GM21526 (cell line): ENCODE data around the gene TRNT1.

Source experiments
- ATAC-seq: cut with Tn5 transposase; IDR thresholded peaks from one replicate; pipeline ENCODE4 v1.9.1; 2021; ENCODE audit warnings: moderate library complexity; ENCODE audit not compliant: unreplicated experiment, low FRiP score

TRNT1 gene

DNA sequence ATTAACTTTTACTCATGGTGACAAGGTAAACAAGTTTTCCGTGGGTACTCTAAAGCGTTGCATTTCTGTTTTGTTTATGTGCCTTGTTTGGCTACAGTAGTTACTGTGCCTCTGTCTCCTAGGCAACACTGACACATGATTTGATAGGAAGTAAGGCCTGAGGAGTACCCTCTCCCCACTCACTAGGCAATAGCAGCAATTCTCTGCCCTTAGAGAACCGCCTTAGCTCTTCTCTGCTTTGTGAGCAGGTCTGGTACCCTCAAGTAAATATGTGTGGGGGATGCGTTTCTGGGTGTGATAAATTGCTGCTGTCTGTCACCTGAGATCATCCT is 16.5 kb upstream of the TRNT1 start, which contains the start of gene IL5RA:
Gene IL5RA, minus strand, starts transcription at position 76 of the 332 bp plus-strand sequence. CDS start 5,390 bp downstream, outside the sequence.
- ATAC-seq = peak; percentile 71

GRCh38 chr3:3110749-3111361 is 15.9 kb upstream of the TRNT1 start:
- ATAC-seq = no peak

- ATAC-seq = no peak
These were observed 13.6 kb upstream of the TRNT1 start for GRCh38 chr3:3113042-3113709.

DNA sequence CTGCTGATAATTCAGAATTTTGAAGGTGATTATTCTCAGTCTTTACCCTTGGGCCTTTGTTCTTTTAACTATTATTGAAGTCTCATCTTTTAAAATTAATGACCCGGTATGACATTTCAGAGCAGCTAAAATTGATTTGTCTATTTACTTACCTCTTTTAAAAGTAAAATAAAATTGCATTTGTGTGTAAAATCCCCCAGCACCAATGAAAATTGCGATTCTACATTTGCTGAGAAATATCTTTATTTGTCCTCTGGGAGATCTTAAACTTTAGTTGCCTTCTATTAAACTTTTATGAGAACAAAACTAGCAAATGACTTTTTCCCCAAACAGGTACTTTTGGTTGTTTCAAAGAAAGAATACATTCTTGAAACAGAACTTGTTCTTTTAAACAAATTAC is 9.1 kb upstream of the TRNT1 start:
- ATAC-seq = no peak

DNA sequence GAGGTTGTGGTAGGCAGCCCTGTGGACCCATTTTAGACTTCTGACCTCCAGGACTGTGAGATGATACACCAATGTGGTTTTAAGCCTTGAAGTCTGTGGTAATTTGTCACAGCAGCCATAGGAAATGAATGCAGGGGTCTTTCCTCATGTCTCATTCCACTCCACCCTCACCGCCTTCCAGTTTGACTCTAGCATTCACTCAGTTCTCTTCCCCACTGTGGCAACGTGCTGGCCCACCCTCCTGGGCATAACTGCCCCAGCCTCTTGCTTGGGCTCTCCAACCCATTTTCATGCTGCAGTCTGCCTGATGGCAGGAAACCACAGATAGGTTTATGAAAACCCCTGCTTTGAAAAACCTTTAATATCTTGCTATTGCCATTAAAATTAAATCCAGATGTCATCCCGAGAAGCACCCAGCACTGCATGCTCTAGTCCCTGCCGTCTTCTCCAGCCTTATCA is 7.3 kb upstream of the TRNT1 start:
- ATAC-seq = no peak

DNA sequence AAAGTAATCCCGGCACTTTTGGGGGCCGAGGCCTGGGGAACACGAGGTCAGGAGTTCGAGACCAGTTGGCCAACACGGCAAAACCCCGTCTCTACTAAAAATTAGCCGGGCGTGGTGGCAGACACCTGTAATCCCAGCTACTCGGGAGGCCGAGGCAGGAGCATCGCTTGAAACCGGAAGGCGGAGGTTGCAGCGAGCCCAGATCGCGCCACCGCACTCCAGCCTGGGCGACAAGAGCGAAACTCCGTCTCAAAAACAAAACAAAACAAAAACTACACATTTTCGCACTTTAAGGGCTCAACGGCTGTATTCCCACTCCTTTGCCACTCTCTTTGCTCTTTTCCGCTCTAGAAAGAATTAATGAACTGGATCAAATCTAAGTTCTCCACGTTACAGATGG is 763 bp upstream of the TRNT1 start:
- ATAC-seq = no peak

DNA sequence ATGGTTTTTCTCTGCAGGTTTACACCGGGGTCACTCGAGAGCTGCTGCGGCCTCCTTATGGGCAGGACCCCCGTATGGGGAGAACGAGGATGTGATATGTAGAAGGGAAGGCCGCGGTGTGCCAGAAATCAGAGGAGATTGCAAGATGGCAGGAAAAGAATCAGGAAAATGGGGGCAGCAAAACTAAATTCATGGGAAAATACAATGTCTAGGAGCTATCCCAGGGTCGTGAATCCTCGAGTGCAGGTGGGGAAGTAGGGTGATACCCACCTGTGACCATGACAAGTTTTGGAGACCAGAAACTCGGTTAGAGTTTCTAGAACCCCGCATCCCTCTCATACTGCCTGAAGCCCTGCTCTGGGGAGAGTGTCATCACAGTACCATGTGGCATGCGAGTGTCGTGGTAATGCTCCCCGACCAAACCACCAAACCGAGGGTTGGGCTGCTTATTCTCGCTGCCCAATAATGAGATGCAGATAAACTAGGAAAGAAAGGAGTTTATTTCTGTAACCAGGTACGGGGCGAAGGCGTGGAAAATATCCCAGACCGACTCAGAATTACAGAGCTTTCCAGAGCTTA is 781 bp downstream of the TRNT1 start:
- ATAC-seq = peak; percentile 38

GRCh38 chr3:3129579-3129978 is 2.8 kb downstream of the TRNT1 start:
- no peak for ATAC-seq

DNA sequence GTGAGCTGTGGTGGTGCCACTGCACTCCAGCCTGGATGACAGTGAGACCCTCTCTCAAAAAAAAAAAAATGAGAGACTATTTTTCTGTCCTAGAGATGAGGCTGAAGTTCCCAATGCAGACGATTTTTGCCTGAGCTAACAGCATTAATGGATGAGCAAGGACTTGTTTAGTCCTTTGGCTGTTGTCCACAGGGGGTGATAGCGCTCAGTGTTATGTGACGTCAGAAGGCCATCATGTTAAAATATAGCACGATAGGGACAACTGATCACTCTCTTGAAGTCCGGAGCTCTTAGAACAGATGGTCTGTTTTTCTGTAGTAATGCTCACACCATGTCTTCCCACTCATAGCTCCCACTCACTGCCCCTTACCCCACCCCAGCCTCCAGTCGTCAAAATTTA is 6.8 kb downstream of the TRNT1 start:
- ATAC-seq = no peak

- ATAC-seq = no peak
These were observed 8.2 kb downstream of the TRNT1 start for GRCh38 chr3:3134750-3135448.

DNA sequence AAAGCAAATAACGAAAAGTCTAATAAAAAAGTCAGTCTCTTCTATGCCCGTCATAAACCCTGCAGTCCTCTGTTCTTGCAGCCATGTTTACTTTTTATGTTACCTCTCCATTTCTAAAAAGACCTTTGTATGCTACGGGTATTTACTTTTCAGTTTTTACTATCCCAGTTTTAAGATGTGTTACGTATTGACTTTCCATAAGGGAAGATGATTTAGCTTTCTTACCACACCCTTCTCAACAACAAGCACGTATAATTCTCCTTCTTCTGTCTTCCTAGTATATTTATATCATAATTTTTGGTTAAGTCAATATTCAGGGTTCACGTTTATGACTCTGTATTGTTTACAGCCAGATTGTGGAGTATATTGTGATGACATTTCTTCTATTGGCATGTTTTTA is 10.8 kb downstream of the TRNT1 start:
- no peak for ATAC-seq

GRCh38 chr3:3141939-3142338 is 15.2 kb downstream of the TRNT1 start:
- ATAC-seq = no peak

DNA sequence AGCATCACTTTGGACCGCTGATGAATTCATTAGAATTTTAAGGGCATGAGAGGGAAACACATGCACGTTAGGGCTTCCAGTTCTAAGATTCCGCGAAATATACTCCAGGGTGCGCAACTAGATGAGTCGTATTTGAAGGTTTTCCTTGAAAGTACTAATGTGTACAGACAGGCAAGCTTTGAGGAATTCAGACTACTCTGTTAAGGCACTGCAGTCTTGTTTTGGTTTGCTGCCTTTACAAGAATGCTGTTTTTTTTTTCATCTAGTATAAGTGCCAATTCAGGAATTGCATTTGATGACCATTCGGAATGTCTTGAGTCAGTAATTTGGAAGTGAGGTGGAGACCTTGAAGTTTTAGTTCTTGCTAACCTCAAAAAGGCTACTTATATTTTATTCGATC is 19.1 kb downstream of the TRNT1 start:
- ATAC-seq = no peak

GRCh38 chr3:3149560-3149959 is 22.8 kb downstream of the TRNT1 start:
- no peak for ATAC-seq

DNA sequence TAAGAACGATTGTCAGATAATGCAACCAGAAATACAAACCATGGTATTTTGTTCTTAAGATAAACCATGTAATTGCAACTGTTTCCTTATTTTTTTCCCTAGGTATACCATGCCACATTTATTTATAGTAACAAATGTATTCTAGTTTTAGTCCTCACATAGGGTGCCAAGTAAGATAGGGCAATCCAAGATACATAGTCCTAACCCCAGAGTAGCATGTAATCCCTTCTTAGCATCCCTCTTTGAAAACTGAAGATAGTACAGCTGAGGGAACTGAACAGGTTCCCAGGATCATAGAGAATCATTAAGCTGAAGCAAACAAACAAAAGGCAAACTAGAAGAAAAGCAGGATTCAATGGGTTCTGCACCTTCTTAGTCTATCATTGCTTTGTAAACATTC is 24.8 kb downstream of the TRNT1 start:
- no peak for ATAC-seq

- ATAC-seq = no peak
These were observed 28.3 kb downstream of the TRNT1 start for GRCh38 chr3:3154879-3155610.

GRCh38 chr3:3157484-3157883 is 30.7 kb downstream of the TRNT1 start:
- no peak for ATAC-seq

DNA sequence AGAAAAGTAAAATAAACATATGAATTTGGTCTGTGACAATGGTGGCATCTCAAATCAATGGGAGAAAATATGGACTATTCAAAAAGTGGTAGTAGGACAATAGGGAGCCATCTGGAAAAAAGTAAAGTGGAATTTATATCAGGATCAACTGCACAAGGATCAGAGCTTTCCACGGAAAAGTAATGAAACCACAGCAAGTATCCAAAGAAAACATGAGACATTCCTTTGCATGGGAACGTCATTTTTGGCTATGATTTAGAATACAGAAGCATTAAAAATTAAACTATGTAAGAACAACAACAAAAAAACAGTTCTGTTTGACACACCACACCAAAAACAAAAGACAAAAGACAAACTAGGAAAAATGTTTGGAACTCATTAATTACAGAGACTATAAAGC is 34.1 kb downstream of the TRNT1 start:
- ATAC-seq = no peak

GRCh38 chr3:3165241-3165640 is 38.5 kb downstream of the TRNT1 start:
- ATAC-seq = no peak

GRCh38 chr3:3165650-3166049 is 38.9 kb downstream of the TRNT1 start:
- no peak for ATAC-seq

DNA sequence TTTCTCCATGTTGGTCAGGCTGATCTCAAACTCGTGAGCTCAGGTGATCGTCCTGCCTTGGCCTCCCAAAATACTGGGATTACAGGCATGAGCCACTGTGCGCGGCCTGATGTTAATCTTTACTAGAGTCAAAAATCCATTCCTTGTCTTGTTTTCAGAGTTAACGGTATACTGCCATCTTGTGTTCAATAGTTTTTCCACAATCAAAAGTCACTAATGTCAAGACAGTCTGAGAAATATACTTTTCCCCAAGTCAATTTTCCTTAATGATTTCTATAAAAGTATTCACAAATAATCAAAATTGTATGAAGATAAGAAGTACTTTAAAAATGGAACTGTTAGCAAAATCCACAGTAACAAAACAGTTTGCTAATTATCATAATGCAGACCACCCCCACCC is 44.3 kb downstream of the TRNT1 start:
- ATAC-seq = no peak
